ENCODE data around the gene TNS4. TPM values are rescaled to one million over a fixed set of nuclear protein-coding genes. Genes with fewer than 3 reads are reported as not detected.

The TNS4 gene
- total and polyA plus RNA-seq, 2 of the 4 experiments (the other 2 are of a cell fraction), result not detected

- Histone ChIP-seq H2BK120ac (ENCODE audit: low read depth, low read length) (no peak overlapping the region), H3K9me3 (ENCODE audit: control insufficient read depth, insufficient read depth, low read length) (no peaks in the 10 kb centered on the region), H3K9me1 (ENCODE audit: insufficient read depth, low read length) (peaks cover 15% of the 10 kb centered on the region), H3K27ac (ENCODE audit: insufficient read depth, low read length) (no peak overlapping the region), H3K4me3 (ENCODE audit: insufficient read depth, low read depth, low read length) (no peak overlapping the region), H4K8ac (ENCODE audit: low read depth in 2 of 2, low read length in 2 of 2) (no peak overlapping the region), H3K23ac (ENCODE audit: low read depth, low read length) (no peak overlapping the region), H4K91ac (ENCODE audit: insufficient read depth, low read depth, low read length) (no peak overlapping the region), H4K5ac (ENCODE audit: low read depth, low read length) (no peak overlapping the region), H3K4ac (ENCODE audit: low read depth, low read length) (no peak overlapping the region), H3K4me2 (ENCODE audit: low read depth, low read length) (no peak overlapping the region), H3K79me1 (ENCODE audit: low read depth in 1 of 2, low read length in 2 of 2) (0 out of 4 replicates have a peak, but pooled peaks cover 0 to 3% of the 10 kb centered on the region in 2 experiments), H4K20me1 (ENCODE audit: insufficient read depth, low read length) (peaks cover 8% of the 10 kb centered on the region; the same call in 1 of the 2 replicates), H3K18ac (ENCODE audit: low read depth, low read length) (no peak overlapping the region), H3K14ac (replicated peaks; ENCODE audit: low read depth, low read length) (no peak overlapping the region), H2AFZ (replicated peaks; ENCODE audit: low read length, poor library complexity) (peak overlapping the region; percentile 47), H3K36me3 (ENCODE audit: control insufficient read depth, insufficient read depth, low read length) (peaks cover under 1% of the 10 kb centered on the region), H2BK15ac (ENCODE audit: low read depth, low read length) (no peak overlapping the region), H3K56ac (ENCODE audit: extremely low read depth, insufficient read depth, low read length) (no peak overlapping the region), H3K9ac (ENCODE audit: low read depth, low read length) (no peak overlapping the region), H3K27me3 (ENCODE audit: control insufficient read depth, insufficient read depth, low read length) (no peaks in the 10 kb centered on the region), H2BK5ac (ENCODE audit: low read depth, low read length, poor library complexity, severe bottlenecking) (no peak overlapping the region), H2AK5ac (ENCODE audit: low read depth, low read length) (no peak overlapping the region), H2BK20ac (ENCODE audit: low read depth, low read length) (0 out of 2 replicates have a peak overlapping the region, but pooled peaks have one; percentile 47), H3K4me1 (ENCODE audit: control insufficient read depth, insufficient read depth, low read length) (peaks cover 2% of the 10 kb centered on the region; the same call in 1 of the 2 replicates), H2AK9ac (replicated peaks; ENCODE audit: low read depth, low read length, poor library complexity) (peak overlapping the region; percentile 21)
- 84% methylated on average over 4 of the region's 5 CpGs; no CpG with 5 or more reads in 1 of the 2 experiments for WGBS, 2 experiments (ENCODE audit: extremely low coverage in 2 of 2, insufficient read length in 1 of 2)
- dilution Hi-C loops (cut with HindIII; ENCODE audit: low sequenced_read_pairs, unreplicated experiment) (no loop called here), intact Hi-C loops (cut with micrococcal nuclease) (no loop called here), in situ Hi-C loops (cut with MboI; ENCODE audit: low sequenced_read_pairs) (no loop called here)
- BruUV-seq (replicated peaks), result no TSS peak
- no peak for DNase-seq
- ChIA-PET POLR2A (ENCODE audit: unreplicated experiment) (no interaction called here), CTCF (interaction anchor here (0.9 kb wide), 1 partner anchor 37 kb away, joined by 3 read pairs; no protein-coding TSS in a partner anchor)
- ATAC-seq (ENCODE audit: low read depth), result no peak; the same call in 1 of the 2 replicates
- TF ChIP-seq USF2 (IDR thresholded peaks at IDR 0.05; ENCODE audit: low read depth, low read length), result no peak
- peak; percentile 45; the same call in 1 of the 2 replicates for TF ChIP-seq POLR2A (IDR thresholded peaks at IDR 0.05; ENCODE audit: low read depth, low read length)
Observed at GRCh38 chr17:40464392-40464855, 37.0 kb downstream of the TNS4 start.
